HuH-7.5 (cell line): ENCODE measurements around the gene DNAJA3.
"Not testable (repeated sequence)": the region's sequence is repeated elsewhere in the genome, so short reads cannot be mapped to it uniquely, and the experiment has no call there.

ENCODE experiments used
- DNase-seq: peaks from one replicate; pipeline ENCODE4 v3.0.0; 2011; ENCODE audit warnings: low spot score

The DNAJA3 gene

GRCh38 chr16:4387781-4388180, 37.9 kb upstream of the DNAJA3 start:
- no peak for DNase-seq

DNA sequence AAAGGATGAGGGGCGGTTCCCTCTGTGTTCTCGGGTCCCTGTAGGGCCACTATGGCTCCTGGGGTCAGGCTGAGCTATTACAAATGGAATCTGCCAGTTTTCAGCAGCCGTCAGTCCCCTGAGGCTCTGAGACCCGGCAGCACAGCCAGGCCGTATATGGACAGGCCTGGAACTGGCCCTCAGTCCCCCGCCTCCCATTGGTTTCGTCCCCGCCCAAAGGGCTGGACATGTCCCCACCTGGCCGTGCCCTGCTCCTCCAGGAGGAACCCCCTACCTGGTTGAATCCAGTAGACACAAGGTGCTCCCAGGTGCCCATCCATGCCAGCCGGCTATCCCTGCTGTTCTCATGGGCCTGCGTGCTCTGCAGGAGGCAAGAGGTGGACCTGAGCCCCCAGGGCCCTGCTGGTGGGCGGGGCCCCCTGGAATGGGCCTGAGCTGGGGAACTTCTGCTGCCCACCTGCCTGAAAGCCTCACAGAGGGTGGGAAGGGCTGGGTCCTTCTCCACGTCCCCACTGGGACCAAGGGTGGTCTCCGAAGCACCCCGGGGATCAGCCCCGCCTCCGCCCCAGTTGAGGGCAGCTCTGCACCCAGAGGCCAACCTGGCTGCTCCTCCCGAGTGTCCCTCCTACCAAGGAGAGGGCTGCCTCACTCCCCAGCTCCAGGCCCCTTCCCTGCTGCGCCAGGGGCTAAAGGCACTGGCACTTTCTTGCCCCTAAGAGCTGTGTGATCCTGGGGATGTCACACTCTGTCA, 37.2 kb upstream of the DNAJA3 start:
- DNase-seq, result no peak

- DNase-seq, result peak; percentile 60
Measured at GRCh38 chr16:4389051-4389955, 36.4 kb upstream of the DNAJA3 start.

DNA sequence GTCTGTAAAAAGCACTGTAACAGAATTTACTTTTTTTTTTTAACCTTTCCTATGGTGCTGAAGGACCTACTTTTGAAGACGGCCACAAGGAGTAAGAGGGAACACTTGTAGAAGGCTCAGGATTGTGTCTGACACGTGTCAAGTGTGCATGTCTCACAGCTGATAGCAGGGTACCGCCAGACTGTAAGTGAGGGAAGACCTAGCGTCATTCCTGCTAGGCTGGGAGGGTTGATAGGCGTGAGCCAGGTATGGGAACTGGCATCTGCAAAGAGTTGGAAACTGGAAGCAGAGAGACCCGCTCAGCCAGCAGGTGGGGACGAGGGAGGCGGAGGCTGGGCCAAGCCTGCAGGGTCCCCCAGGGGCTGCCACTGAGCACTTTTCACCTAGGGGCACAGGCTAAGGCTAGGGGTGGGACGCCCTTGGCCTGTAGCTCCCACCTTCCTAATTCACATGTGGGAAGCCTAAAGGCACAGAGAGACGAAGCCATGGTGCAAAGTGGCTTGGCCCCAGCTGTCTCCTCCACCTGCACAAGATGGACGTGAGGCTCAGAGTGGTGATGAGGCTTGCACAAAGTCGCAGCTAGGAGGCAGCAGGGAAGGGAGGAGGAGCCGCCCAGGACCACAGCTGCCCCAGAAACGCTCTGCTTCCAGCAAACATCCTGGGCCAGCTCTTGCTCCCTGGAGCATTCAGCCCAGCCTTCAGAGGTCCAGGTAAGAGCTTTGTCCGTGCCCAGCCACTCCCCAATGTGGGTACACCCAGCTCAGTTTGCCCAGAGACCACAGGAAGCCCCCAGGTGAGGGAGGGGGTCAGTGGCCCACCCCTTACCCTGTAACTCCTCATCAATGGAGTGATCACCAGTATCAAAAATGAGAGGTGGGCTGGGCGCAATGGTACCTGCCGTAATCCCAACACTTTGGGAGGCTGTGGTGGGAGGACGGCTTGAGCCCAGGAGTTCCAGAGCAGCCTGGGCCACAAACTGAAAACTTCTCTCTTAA, 35.1 kb upstream of the DNAJA3 start:
- DNase-seq, result no peak

DNA sequence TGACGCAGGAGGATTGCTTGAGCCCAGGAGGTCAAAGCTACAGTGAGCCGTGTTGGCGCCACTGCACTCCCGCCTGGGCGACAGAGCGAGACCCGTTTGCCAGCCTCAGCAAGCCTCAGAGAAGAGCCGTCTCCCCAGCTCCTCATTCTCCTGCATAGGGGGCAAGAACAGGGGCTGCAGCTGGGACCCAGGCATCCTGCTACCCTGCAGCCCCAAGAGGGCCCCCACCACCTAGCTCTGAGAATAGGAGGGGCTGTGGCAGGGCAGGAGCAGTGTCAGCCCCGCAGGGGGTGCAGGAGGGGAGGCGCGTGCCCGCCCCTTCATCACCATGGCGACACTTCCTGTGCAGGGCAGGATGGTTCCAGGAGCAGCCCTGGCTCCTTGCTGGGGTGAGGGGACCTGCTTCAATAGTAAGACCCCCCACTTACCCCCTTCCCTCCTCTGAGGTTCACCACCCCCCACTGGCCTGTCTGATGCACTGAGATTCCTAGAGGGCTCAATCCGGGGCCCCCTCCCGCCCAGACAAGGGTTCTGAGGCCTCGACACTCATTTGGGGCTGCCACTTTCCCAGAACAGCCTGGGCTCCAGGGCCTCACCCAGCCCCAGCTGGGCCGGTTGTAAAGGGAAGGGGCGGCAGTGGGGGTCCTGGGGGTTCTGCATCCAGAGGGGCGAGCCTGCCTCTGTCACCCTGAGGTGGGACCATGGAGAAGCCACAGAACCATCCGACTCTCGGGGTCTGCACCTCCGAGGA, 33.9 kb upstream of the DNAJA3 start:
- no peak for DNase-seq

GRCh38 chr16:4392382-4393239, 33.1 kb upstream of the DNAJA3 start:
- no peak for DNase-seq

GRCh38 chr16:4393240-4393600, 32.4 kb upstream of the DNAJA3 start:
- no peak for DNase-seq

DNA sequence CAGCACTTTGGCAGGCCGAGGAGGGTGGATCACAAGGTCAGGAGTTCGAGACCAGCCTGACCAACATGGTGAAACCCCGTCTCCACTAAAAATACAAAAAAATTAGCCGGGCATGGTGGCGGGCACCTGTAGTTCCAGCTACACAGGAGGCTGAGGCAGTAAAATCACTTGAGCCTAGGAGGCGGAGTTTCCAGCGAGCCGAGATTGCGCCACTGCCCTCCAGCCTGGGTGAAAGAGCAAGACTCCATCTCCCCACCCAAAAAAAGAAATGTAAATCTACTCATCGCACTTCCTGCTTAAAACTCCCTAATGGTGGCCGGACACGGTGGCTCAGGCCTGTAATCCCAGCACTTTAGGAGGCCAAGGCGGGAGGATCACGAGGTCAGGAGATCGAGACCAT, 31.8 kb upstream of the DNAJA3 start:
- DNase-seq, result not testable (repeated sequence)

DNA sequence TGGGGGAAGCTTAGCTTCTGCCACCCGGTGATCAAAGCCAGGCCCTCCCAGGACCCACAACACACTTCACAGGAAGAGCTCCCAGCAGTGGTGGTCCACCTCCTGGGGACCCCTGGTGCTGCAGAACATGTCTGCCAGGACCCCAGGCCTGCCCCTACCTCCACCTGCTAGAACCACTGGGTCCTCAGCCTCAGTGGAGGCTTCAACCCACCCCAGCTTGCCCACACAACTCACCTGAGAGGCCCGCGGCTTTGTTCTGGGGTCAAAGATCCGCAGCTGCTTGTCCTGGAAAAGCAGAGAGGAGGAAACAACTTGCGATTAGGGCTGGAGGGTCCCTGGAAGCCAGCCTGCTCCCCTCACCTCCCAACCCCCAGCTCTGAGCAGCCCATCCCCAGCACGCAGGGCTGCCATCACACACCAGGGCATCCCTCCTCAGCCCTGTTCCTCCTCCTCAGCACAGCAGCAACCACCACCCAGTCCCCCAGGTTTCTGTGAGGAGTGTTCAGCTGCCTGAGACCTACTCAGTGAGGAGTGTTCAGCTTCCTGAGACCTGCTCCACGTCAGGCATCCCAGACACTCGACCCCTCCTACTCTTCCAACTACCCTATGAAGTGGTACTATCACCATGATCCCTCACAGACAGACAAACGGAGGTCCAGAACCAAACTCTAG, 30.5 kb upstream of the DNAJA3 start:
- no peak for DNase-seq

GRCh38 chr16:4399001-4399730, 26.5 kb upstream of the DNAJA3 start:
- no peak for DNase-seq

GRCh38 chr16:4401094-4401501, 24.6 kb upstream of the DNAJA3 start:
- DNase-seq, result no peak

- no peak for DNase-seq
Measured at GRCh38 chr16:4401510-4401909, 24.2 kb upstream of the DNAJA3 start.

DNA sequence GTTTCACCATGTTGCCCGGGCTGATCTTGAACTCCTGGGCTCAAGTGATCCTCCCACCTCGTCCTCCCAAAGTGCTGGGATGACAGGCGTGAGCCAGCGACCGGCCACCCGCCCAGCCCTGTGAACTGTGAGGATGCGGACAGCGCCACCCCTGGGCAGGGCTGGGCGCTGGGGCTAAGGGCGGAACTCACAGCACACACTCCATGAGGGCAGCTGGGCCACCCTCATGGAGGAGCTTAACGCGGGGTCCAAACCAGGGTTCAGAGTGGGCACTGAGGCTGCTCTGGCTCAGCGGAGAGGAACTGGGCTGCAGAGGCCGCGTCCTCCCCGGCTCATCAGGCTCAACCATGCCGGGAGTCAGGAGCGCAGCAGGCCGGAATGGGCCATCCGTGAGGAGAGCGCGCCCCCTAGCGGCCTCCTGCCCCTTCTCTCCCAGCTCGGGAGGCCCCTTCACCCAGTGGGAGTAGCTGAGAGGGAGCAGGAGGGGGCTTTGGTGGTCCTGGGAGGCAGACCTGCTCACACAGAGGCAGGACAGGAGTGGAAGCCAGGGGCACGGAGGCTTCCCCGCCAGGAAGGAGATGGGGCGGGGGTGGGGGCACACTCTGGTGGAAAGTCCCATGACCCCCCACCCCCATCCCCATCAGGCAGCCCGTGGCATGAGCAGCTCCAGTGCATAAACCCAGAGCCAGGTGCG, 23.1 kb upstream of the DNAJA3 start:
- peak; percentile 94 for DNase-seq

DNA sequence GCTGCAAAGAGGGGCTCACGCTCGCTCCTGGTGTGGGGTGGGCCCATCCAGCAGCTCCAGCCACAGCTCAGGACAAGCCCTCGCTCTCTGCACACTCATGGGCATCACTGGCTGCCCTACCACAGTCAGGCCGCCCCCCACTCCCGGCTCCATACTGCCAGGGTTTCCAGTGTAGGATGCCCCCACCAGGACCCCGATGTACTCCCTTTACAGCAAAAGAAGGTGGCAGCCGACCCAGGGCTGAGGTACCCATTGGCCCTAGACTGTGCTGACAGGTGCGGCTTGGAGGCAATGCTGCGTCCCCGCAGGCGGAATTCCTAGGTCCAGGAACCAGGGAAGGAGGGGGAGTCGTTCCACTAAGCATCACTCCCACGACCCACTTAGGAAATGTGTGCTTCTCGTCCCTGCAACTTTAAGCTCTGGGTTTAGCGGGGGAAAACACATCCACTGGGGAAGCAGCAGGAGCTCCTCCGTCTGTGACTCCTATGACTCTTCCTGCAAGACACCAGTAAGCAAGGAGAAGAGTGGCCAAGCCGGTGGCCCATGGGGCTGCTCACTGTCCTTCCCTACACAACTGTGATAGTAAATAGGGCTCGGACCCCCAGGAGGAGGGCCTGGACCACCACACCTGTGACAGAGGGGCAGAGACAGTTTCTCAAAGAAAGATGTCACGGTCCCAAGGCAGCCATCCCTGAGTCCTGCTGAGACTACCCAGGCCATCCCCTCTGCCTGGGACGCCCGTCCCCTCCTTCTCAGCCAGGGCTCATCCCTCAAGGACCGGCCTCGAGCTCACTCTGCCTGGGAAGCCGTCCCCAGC, 22.3 kb upstream of the DNAJA3 start:
- DNase-seq, result no peak

DNA sequence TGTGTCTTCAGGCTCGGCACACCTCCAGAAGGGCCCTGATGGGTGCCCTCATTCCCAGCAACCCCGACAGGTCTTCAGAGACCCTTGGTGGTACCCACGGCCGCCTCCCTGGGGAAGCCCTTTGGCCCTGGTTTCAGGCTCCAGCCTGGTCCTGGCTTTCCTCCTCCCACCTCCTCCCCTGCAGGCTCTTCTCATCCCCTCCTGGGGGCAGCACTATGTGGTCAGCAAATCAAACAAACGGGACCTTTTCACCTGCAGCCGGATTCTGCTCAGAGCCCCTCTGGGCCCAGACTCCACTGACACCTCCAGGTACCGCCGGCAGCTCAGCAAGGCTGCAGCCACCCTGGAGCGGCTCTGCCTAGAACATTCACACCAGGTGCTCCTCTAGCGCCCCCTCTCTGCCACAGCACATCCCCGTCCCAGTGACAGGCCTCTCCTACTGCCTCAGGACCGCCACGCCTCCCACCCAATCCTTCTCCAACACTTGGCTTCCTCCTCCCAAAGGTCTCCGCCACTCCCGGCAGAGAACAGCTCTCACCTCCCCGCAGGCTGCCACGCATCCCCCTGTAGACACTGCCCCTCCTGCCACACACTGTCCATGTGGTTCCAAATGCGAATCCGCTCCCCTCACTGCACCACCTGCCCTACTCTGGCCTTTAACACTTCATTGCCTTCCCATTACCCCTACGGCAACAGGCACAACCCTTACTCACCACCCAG, 21.3 kb upstream of the DNAJA3 start:
- peak; percentile 76 for DNase-seq

- DNase-seq, result no peak
Measured at GRCh38 chr16:4404967-4405696, 20.5 kb upstream of the DNAJA3 start.
